Mesothelial cell of epicardium (in vitro differentiated cells): Measurements from ENCODE around the gene ZNF618. TPM values are rescaled to one million over a fixed set of nuclear protein-coding genes. Genes with fewer than 3 reads are reported as not detected.

Source experiments
- DNase-seq, 2 experiments: peaks; one replicate each; pipeline ENCODE4 v3.0.0; 2021; ENCODE audit warnings: low spot score in 2 of 2; ENCODE audit not compliant: unreplicated experiment in 2 of 2
- H3K27ac Mint-ChIP-seq: 2 replicates; pipeline ENCODE4 v1.8.0; 2021; ENCODE audit warnings: mixed read lengths
- H3K27me3 Mint-ChIP-seq: 2 replicates; pipeline ENCODE4 v1.8.0; 2021; ENCODE audit warnings: low read depth, mixed read lengths
- H3K36me3 Mint-ChIP-seq: 2 replicates; pipeline ENCODE4 v1.8.0; 2021; ENCODE audit warnings: mixed read lengths
- H3K4me1 Mint-ChIP-seq: 2 replicates; pipeline ENCODE4 v1.8.0; 2021; ENCODE audit warnings: mixed read lengths
- H3K4me3 Mint-ChIP-seq: 2 replicates; pipeline ENCODE4 v1.8.0; 2021; ENCODE audit warnings: mild to moderate bottlenecking, moderate library complexity, mixed read lengths
- H3K9me3 Mint-ChIP-seq: 2 replicates; pipeline ENCODE4 v1.8.0; 2021; ENCODE audit warnings: mixed read lengths
- total RNA-seq: library from RNA; stranded (reverse); gene quantifications from 3 replicates; pipeline ENCODE4 v1.2.1, GENCODE V29; 2021
- TF ChIP-seq, protein P1 (sequence below): fragments of 200-600 bp; sonication (generic); IDR thresholded peaks from one replicate; pipeline ENCODE4 v1.5.0; 2021; ENCODE audit warnings: antibody characterized with exemption; ENCODE audit not compliant: unreplicated experiment

Gene ZNF618
- total RNA-seq, 1 donor from 2014 or later: 78.9 TPM

DNA sequence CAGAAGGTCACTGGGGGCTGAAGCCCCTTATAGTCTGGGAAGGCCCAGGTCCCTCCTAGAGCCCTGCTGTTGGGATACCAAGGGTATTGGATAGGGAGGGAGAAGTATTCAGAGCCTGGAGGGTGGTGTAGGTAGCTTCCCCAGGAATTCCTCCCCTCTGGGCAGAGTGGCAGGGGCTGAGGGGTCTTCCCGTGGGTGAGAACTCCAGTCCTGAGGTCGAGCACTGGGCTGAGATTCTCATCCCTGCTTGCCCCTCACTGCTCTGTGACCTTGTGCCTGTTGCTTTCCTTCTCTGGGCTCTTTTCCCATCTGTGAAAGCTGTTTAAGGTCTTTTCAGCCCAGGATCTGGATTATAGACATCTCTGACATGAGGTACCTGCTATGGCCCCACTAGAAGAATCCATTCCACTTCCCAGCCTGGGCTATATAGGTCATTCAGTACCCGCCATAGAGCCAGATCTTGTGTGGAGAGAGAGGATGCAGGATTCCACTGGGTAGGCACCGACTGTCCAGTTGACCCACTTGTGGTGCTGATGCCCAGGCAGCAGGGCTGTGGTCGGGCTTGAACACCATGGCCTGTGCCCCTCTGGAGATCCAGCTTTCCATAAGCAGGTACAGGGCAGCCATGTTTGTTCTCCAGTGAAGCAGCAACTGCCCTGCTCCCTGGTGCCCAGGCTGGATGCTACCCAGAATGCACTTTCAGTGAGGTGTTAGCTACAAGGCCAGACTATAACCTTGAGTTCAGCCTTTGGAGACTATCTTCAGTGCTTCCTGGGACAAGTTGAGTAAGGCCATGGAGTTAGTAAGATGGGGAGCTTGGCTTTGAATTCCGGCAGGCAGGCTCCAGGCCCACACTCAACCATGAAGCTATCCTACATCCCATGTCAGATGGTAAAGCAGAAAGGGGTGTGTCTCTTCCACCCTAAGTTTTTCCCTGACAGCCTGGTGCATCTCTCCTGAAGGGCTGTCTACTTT lies 141.9 kb downstream of the ZNF618 start:
- H3K9me3 Mint-ChIP-seq: peaks cover 48% of the 10 kb centered on the region
- peaks cover 79% of the 10 kb centered on the region for H3K36me3 Mint-ChIP-seq
- TF ChIP-seq, protein P1, sequence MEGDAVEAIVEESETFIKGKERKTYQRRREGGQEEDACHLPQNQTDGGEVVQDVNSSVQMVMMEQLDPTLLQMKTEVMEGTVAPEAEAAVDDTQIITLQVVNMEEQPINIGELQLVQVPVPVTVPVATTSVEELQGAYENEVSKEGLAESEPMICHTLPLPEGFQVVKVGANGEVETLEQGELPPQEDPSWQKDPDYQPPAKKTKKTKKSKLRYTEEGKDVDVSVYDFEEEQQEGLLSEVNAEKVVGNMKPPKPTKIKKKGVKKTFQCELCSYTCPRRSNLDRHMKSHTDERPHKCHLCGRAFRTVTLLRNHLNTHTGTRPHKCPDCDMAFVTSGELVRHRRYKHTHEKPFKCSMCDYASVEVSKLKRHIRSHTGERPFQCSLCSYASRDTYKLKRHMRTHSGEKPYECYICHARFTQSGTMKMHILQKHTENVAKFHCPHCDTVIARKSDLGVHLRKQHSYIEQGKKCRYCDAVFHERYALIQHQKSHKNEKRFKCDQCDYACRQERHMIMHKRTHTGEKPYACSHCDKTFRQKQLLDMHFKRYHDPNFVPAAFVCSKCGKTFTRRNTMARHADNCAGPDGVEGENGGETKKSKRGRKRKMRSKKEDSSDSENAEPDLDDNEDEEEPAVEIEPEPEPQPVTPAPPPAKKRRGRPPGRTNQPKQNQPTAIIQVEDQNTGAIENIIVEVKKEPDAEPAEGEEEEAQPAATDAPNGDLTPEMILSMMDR: no peak
- H3K27me3 Mint-ChIP-seq: no peaks in the 10 kb centered on the region
- no peak overlapping the region for H3K4me3 Mint-ChIP-seq
- DNase-seq: no peak
- no peaks in the 10 kb centered on the region for H3K4me1 Mint-ChIP-seq
- H3K27ac Mint-ChIP-seq: no peak overlapping the region

DNA sequence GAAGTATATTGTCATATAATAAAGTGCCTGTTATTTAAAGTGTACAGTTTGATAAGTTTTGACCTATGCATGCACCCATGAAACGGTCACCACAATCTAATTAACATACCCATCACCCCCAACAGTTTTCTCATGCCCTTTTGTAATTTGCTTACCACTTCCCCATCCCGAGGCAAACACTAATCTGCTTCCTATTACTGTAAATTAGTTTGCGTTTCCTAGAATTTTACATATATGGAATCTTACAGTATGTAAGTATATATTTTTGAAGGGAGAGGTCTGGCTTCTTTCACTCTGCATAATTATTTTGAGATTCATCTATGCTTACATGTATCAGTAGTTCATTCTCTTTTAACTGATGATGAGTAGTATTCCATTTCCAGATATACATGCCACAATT lies 145.5 kb downstream of the ZNF618 start:
- TF ChIP-seq, protein P1: no peak
- Mint-ChIP-seq H3K36me3 (peaks cover 87% of the 10 kb centered on the region), H3K27ac (no peak overlapping the region)

DNA sequence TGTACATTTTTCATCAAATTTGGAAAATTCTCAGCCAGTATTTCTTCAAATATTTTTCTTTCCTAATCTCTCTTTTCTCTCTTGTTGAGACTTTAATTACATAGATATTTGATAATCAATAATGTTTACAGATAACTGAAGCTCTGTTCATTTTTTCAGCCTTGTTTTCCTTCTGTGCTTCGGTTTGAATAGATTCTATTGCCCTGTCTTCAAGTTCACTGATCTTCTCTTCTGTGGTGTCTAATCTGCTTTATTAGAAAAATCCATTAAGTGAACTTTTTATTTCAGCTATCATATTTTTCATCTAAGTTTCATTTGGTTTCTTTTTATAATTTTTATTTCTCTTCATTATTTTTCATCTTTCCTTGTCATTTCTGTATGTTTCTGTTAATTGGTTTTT lies 147.9 kb downstream of the ZNF618 start:
- no peak overlapping the region for H3K27ac Mint-ChIP-seq
- no peaks in the 10 kb centered on the region for H3K4me1 Mint-ChIP-seq
- H3K36me3 Mint-ChIP-seq: peaks cover 74% of the 10 kb centered on the region
- H3K4me3 Mint-ChIP-seq: no peak overlapping the region
- TF ChIP-seq, protein P1: no peak
- peaks cover 47% of the 10 kb centered on the region for H3K9me3 Mint-ChIP-seq
- H3K27me3 Mint-ChIP-seq: no peaks in the 10 kb centered on the region
- DNase-seq: no peak

More for the DNA sequence above, 145.5 kb downstream of the ZNF618 start:
- Mint-ChIP-seq H3K4me1 (no peaks in the 10 kb centered on the region), H3K27me3 (no peaks in the 10 kb centered on the region), H3K4me3 (no peak overlapping the region), H3K9me3 (peaks cover 52% of the 10 kb centered on the region)
- no peak for DNase-seq

DNA sequence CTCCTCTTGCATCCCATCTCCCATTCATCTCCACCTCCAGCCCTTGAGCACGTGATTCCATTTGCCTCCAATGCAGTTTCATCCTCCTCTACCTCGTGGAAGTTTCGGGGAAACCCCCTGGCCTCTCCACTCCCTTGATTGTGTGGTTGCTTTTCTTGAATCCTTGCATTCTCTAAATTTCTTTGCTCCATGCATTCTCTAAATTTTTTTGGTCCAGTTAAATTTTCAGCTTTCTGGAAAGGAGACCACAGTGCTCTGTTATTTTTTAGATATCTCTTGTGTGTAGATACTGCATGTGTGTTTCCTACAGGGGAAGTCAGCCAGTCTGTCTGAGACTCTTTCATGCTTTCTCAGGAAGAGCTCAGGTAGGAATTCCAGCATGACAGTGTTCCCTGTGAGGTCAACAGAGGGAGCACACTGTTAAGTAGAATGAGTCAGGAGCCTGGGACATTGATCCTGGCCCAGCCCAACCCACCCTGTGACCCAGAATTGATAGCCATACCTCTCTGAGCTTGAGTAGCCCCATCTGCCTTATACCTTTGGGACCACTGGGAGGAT lies 149.2 kb downstream of the ZNF618 start:
- Mint-ChIP-seq H3K9me3 (peaks cover 37% of the 10 kb centered on the region), H3K4me1 (no peaks in the 10 kb centered on the region), H3K27me3 (no peaks in the 10 kb centered on the region), H3K4me3 (no peak overlapping the region), H3K27ac (no peak overlapping the region), H3K36me3 (peaks cover 71% of the 10 kb centered on the region)
- TF ChIP-seq, protein P1: no peak
- no peak for DNase-seq

DNA sequence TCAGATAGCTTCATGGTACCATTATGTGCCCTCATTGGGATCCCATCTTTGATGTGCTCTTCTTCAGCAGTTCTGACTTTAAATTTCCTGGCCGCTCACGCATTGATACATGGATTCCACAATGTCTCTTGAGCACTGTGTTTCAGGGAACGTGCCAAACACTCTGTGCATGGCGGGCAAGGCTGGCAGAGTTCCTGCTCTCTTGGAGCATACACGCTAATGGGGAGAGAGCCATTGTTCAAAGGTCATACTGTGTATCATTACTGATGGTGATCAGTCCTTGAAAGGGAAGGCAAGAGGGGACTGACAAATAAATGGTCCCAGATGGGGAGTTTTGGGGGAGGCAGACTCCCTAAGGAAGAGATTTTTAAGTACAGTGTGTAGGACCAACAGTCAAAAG lies 149.7 kb downstream of the ZNF618 start:
- Mint-ChIP-seq H3K9me3 (peaks cover 32% of the 10 kb centered on the region), H3K27me3 (no peaks in the 10 kb centered on the region), H3K4me3 (no peak overlapping the region), H3K4me1 (no peaks in the 10 kb centered on the region), H3K27ac (no peak overlapping the region), H3K36me3 (peaks cover 71% of the 10 kb centered on the region)
- TF ChIP-seq, protein P1: no peak
- no peak for DNase-seq
